Measurements from ENCODE around the gene F2RL3.

GRCh38 chr19:16931306-16931705, 42.5 kb downstream of the F2RL3 start:
- TF ChIP-seq, protein P1, sequence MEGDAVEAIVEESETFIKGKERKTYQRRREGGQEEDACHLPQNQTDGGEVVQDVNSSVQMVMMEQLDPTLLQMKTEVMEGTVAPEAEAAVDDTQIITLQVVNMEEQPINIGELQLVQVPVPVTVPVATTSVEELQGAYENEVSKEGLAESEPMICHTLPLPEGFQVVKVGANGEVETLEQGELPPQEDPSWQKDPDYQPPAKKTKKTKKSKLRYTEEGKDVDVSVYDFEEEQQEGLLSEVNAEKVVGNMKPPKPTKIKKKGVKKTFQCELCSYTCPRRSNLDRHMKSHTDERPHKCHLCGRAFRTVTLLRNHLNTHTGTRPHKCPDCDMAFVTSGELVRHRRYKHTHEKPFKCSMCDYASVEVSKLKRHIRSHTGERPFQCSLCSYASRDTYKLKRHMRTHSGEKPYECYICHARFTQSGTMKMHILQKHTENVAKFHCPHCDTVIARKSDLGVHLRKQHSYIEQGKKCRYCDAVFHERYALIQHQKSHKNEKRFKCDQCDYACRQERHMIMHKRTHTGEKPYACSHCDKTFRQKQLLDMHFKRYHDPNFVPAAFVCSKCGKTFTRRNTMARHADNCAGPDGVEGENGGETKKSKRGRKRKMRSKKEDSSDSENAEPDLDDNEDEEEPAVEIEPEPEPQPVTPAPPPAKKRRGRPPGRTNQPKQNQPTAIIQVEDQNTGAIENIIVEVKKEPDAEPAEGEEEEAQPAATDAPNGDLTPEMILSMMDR (IDR thresholded peaks at IDR 0.05; ENCODE audit: low read depth, low read length): no peak
- no peak for TF ChIP-seq POLR2A (IDR thresholded peaks at IDR 0.05; ENCODE audit: extremely low read depth, insufficient read length)
